Neural cell (in vitro differentiated cells): ENCODE measurements around the gene MAST4.

Source experiments
- EP300 ChIP-seq: fragments of 450-650 bp; conservative IDR thresholded peaks from 2 replicates; pipeline ENCODE4 v1.6.1; 2014; ENCODE audit warnings: antibody characterized with exemption, mild to moderate bottlenecking, moderate library complexity; ENCODE audit not compliant: poor library complexity, severe bottlenecking
- MXI1 ChIP-seq: fragments of 450-650 bp; conservative IDR thresholded peaks from 2 replicates; pipeline ENCODE4 v1.6.1; 2014; ENCODE audit warnings: antibody characterized with exemption, mild to moderate bottlenecking; ENCODE audit not compliant: poor library complexity, severe bottlenecking
- POLR2AphosphoS5 ChIP-seq: IDR thresholded peaks from 2 replicates; pipeline ENCODE4 v1.6.1; 2012
- RAD21 ChIP-seq: fragments of 450-650 bp; conservative IDR thresholded peaks from 2 replicates; pipeline ENCODE4 v1.6.1; 2014; ENCODE audit warnings: antibody characterized with exemption, mild to moderate bottlenecking, moderate library complexity
- TF ChIP-seq, protein P1 (sequence below): fragments of 450-650 bp; IDR thresholded peaks from 2 replicates; pipeline ENCODE4 v1.5.1; 2014; ENCODE audit warnings: antibody characterized with exemption, mild to moderate bottlenecking, moderate library complexity; ENCODE audit not compliant: poor library complexity, severe bottlenecking
- TF ChIP-seq, protein P2 (sequence below): IDR thresholded peaks from 2 replicates; pipeline ENCODE4 v1.6.1; 2012; ENCODE audit warnings: borderline replicate concordance

DNA sequence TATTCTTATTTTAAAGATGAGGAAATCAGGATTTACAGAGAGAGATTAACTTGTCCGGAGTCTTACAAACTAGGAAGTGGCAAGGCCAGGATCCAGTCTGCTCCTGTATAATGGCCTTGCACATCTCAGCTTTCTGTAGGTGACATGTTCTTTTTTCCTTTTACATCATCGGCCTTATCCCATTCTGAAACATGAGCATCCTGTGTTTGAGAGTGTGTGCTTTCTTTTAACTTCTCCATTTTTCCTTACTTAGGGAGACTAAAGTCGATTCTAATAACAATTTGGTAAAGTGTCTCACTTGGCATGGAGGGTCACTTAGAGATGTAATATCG is 385.8 kb downstream of the MAST4 start:
- TF ChIP-seq, protein P1, sequence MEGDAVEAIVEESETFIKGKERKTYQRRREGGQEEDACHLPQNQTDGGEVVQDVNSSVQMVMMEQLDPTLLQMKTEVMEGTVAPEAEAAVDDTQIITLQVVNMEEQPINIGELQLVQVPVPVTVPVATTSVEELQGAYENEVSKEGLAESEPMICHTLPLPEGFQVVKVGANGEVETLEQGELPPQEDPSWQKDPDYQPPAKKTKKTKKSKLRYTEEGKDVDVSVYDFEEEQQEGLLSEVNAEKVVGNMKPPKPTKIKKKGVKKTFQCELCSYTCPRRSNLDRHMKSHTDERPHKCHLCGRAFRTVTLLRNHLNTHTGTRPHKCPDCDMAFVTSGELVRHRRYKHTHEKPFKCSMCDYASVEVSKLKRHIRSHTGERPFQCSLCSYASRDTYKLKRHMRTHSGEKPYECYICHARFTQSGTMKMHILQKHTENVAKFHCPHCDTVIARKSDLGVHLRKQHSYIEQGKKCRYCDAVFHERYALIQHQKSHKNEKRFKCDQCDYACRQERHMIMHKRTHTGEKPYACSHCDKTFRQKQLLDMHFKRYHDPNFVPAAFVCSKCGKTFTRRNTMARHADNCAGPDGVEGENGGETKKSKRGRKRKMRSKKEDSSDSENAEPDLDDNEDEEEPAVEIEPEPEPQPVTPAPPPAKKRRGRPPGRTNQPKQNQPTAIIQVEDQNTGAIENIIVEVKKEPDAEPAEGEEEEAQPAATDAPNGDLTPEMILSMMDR: no peak
- TF ChIP-seq, protein P2, sequence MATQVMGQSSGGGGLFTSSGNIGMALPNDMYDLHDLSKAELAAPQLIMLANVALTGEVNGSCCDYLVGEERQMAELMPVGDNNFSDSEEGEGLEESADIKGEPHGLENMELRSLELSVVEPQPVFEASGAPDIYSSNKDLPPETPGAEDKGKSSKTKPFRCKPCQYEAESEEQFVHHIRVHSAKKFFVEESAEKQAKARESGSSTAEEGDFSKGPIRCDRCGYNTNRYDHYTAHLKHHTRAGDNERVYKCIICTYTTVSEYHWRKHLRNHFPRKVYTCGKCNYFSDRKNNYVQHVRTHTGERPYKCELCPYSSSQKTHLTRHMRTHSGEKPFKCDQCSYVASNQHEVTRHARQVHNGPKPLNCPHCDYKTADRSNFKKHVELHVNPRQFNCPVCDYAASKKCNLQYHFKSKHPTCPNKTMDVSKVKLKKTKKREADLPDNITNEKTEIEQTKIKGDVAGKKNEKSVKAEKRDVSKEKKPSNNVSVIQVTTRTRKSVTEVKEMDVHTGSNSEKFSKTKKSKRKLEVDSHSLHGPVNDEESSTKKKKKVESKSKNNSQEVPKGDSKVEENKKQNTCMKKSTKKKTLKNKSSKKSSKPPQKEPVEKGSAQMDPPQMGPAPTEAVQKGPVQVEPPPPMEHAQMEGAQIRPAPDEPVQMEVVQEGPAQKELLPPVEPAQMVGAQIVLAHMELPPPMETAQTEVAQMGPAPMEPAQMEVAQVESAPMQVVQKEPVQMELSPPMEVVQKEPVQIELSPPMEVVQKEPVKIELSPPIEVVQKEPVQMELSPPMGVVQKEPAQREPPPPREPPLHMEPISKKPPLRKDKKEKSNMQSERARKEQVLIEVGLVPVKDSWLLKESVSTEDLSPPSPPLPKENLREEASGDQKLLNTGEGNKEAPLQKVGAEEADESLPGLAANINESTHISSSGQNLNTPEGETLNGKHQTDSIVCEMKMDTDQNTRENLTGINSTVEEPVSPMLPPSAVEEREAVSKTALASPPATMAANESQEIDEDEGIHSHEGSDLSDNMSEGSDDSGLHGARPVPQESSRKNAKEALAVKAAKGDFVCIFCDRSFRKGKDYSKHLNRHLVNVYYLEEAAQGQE: no peak
- TF ChIP-seq EP300 (no peak), MXI1 (no peak), POLR2AphosphoS5 (no peak), RAD21 (no peak)
